ENCODE results near the gene IP6K1.

- no peak for TF ChIP-seq POLR2A (IDR thresholded peaks at IDR 0.05)
- no peak for TF ChIP-seq CTCF (IDR thresholded peaks at IDR 0.05 in 4 of 5, conservative IDR thresholded peaks at IDR 0.05 in 1 of 5)
Observed at GRCh38 chr3:49781415-49782199, 4.7 kb downstream of the IP6K1 start.

All from gastrocnemius medialis (tissue), 4 donors.